ENCODE measurements around the gene MAPK7.

DNA sequence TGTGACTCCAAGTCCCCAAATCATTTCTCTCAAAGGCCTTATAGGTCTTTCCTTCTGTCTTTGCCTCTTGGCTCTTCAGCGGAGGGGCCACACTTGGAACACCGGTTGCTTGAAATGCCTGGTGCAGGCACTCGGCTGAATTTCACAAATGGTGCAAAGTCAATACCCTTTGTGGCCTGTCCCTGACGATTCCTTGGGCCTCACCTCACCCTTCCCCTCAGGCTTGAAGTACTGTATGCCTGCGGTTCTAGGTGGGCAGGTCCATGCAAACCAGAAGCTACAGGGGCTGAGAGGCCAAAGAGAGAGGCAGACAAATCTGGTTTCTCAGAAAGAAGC, 11.7 kb upstream of the MAPK7 start:
- TF ChIP-seq CTCF (IDR thresholded peaks at IDR 0.05; ENCODE audit: control extremely low read depth in 1 of 3, insufficient read depth in 1 of 3, low read depth in 1 of 3, low read length in 3 of 3) = no peak
- no peak for TF ChIP-seq JUND (IDR thresholded peaks at IDR 0.05; ENCODE audit: low read length)
- no peak for TF ChIP-seq TCF12 (IDR thresholded peaks at IDR 0.05; ENCODE audit: low read depth, low read length)
- TF ChIP-seq SUZ12 (IDR thresholded peaks at IDR 0.05; ENCODE audit: low read length) = no peak
- no peak for TF ChIP-seq POLR2AphosphoS5 (IDR thresholded peaks at IDR 0.05; ENCODE audit: low read depth, low read length)
- TF ChIP-seq CEBPB (IDR thresholded peaks at IDR 0.05; ENCODE audit: low read depth, low read length) = no peak
- no peak for TF ChIP-seq EGR1 (IDR thresholded peaks at IDR 0.05; ENCODE audit: borderline replicate concordance, low read depth, low read length)

Data from H1 (cell line).